Measurements from ENCODE around the gene ANKS4B. TPM values are rescaled to one million over a fixed set of nuclear protein-coding genes. Genes with fewer than 3 reads are reported as not detected.
"Not testable (repeated sequence)": the region's sequence is repeated elsewhere in the genome, so short reads cannot be mapped to it uniquely, and the experiment has no call there.

Gene ANKS4B
- total RNA-seq, 1 experiment from 2014 or later, result not detected

DNA sequence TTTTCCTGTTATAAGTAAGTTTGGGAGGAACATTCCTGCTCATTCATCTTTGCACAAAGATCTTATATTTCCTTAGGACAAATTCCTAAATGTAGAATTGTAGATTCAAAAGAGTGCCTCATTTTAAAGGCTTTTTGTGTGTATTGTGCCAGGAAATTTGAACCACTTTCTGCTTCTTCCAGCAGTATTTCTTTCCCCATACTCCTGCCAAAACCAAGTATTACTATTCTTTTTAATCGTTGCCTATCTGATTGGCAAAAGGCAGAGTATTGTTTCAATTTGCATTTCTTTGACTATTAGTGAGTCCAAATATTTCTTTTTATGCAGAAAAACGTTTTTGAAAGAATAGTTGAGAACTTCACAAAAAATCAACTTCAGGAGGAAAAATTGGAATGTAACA, 9.3 kb downstream of the ANKS4B start:
- DNase-seq, result no peak
- Histone ChIP-seq H3K9me3 (no peaks in the 10 kb centered on the region), H3K27me3 (no peaks in the 10 kb centered on the region), H3K36me3 (no peaks in the 10 kb centered on the region), H3K4me3 (no peak overlapping the region)

- H3K27me3 ChIP-seq, result peaks cover 3% of the 10 kb centered on the region; the same call in 1 of the 2 replicates
- no peak for DNase-seq
- H3K36me3 ChIP-seq, result no peaks in the 10 kb centered on the region
- H3K9me3 ChIP-seq, result no peaks in the 10 kb centered on the region
- H3K4me3 ChIP-seq, result no peak overlapping the region
Measured at GRCh38 chr16:21244518-21245215, 11.2 kb downstream of the ANKS4B start.

- peaks cover 13% of the 10 kb centered on the region for H3K27me3 ChIP-seq
- H3K4me3 ChIP-seq, H3K36me3 ChIP-seq, H3K9me3 ChIP-seq, DNase-seq: not testable (repeated sequence)
Measured at GRCh38 chr16:21248179-21248578, 14.7 kb downstream of the ANKS4B start.

- no peak for DNase-seq
- Histone ChIP-seq H3K27me3 (peaks cover 21% of the 10 kb centered on the region), H3K36me3 (no peaks in the 10 kb centered on the region), H3K9me3 (no peaks in the 10 kb centered on the region), H3K4me3 (no peak overlapping the region)
Measured at GRCh38 chr16:21250072-21250923, 16.8 kb downstream of the ANKS4B start.

GRCh38 chr16:21253470-21253869, 20.0 kb downstream of the ANKS4B start:
- H3K36me3 ChIP-seq, result no peaks in the 10 kb centered on the region
- no peak overlapping the region for H3K4me3 ChIP-seq
- H3K27me3 ChIP-seq, result peaks cover 28% of the 10 kb centered on the region
- no peaks in the 10 kb centered on the region for H3K9me3 ChIP-seq
- no peak for DNase-seq

- Histone ChIP-seq H3K27me3 (peaks cover 18% of the 10 kb centered on the region), H3K9me3 (no peaks in the 10 kb centered on the region), H3K36me3 (no peaks in the 10 kb centered on the region), H3K4me3 (no peak overlapping the region)
- DNase-seq, result no peak
Measured at GRCh38 chr16:21256636-21257035, 23.1 kb downstream of the ANKS4B start.

DNA sequence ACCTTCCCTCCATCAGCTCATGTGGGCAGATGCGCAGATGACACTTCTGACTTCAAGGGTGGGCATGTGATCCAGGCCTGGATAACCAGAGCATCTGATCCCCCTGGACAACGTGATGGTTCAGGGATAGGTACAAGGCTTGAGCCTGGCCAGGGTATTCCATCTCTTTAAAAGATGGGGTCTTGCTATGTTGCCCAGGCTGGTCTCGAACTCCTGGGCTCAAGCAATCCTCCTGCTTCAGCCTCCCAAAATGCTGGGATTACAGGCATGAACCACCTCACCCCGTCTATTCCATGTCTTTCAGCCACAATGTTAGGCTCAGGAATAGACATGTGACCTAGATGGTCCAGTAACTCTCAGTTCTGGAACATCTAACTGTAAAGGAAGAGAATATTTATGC, 23.8 kb downstream of the ANKS4B start:
- no peaks in the 10 kb centered on the region for H3K36me3 ChIP-seq
- peaks cover 16% of the 10 kb centered on the region for H3K27me3 ChIP-seq
- H3K9me3 ChIP-seq, result no peaks in the 10 kb centered on the region
- no peak overlapping the region for H3K4me3 ChIP-seq
- DNase-seq, result no peak

- peak; percentile 77 for DNase-seq
- Histone ChIP-seq H3K9me3 (no peaks in the 10 kb centered on the region), H3K36me3 (no peaks in the 10 kb centered on the region), H3K27me3 (peaks cover 6% of the 10 kb centered on the region; the same call in 1 of the 2 replicates), H3K4me3 (no peak overlapping the region)
Measured at GRCh38 chr16:21260870-21261791, 27.6 kb downstream of the ANKS4B start.

- Histone ChIP-seq H3K9me3 (no peaks in the 10 kb centered on the region), H3K36me3 (no peaks in the 10 kb centered on the region), H3K27me3 (no peaks in the 10 kb centered on the region), H3K4me3 (no peak overlapping the region)
- no peak for DNase-seq
Measured at GRCh38 chr16:21262779-21263639, 29.5 kb downstream of the ANKS4B start.

- Histone ChIP-seq H3K9me3 (no peaks in the 10 kb centered on the region), H3K36me3 (no peaks in the 10 kb centered on the region), H3K27me3 (no peaks in the 10 kb centered on the region), H3K4me3 (no peak overlapping the region)
- DNase-seq, result peak; percentile 67
Measured at GRCh38 chr16:21263640-21264570, 30.4 kb downstream of the ANKS4B start.

GRCh38 chr16:21264571-21265036, 31.1 kb downstream of the ANKS4B start:
- peak; percentile 56 for DNase-seq
- Histone ChIP-seq H3K27me3 (no peaks in the 10 kb centered on the region), H3K9me3 (no peaks in the 10 kb centered on the region), H3K36me3 (no peaks in the 10 kb centered on the region), H3K4me3 (no peak overlapping the region)

GRCh38 chr16:21265104-21265837, 31.8 kb downstream of the ANKS4B start:
- no peaks in the 10 kb centered on the region for H3K36me3 ChIP-seq
- H3K4me3 ChIP-seq, result no peak overlapping the region
- DNase-seq, result peak; percentile 94
- no peaks in the 10 kb centered on the region for H3K9me3 ChIP-seq
- H3K27me3 ChIP-seq, result no peaks in the 10 kb centered on the region

- Histone ChIP-seq H3K9me3 (no peaks in the 10 kb centered on the region), H3K36me3 (no peaks in the 10 kb centered on the region), H3K27me3 (peaks cover 5% of the 10 kb centered on the region; the same call in 1 of the 2 replicates), H3K4me3 (no peak overlapping the region)
- DNase-seq, result no peak
Measured at GRCh38 chr16:21267298-21267697, 33.8 kb downstream of the ANKS4B start.

DNA sequence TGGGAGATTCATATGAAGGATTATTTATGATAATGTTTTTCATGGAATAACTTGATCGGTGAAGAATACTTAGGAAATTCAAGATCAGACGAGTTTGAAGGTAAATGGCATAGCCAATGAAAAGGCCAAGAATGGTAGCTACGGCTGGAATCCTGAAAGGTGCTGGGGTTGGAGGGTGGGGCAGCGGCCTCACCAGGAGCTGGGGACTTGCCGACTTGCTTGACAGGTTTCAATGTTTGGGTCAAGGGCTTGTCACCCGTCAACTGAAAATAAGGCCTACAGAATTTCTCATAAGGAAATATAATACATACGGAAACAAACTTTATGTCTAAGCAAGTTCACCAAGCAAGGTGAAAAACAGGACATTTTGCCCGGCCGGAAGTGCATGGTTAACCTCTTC, 34.7 kb downstream of the ANKS4B start:
- no peak for DNase-seq
- no peak overlapping the region for H3K4me3 ChIP-seq
- H3K27me3 ChIP-seq, result peaks cover 8% of the 10 kb centered on the region; the same call in 1 of the 2 replicates
- no peaks in the 10 kb centered on the region for H3K9me3 ChIP-seq
- H3K36me3 ChIP-seq, result no peaks in the 10 kb centered on the region

All from MG63 (cell line).